ENCODE measurements around the gene PTPRG. TPM values are rescaled to one million over a fixed set of nuclear protein-coding genes. Genes with fewer than 3 reads are reported as not detected.

Gene PTPRG
- total RNA-seq, 1 experiment from 2014 or later, result 69.3 TPM

DNA sequence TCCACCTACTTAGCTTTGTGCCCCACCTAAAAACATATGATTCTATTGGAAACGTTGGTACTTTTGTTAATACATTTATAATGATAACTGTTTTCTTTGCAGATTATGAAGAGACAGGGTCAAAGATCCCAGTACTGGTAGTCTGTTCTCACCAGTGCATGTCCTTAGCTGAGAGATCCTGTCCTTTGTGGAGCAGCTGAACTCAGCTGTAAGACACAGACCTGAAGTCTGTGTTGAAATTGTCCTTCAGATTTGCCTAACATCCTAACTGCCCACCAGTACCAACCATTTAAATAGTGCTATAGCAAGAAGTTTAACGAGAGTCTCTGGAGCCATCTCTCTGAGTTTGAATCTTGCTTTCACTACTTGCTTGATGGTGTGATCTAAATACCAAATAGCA is 413.3 kb downstream of the PTPRG start:
- no peaks in the 10 kb centered on the region for H3K36me3 Mint-ChIP-seq (ENCODE audit: insufficient read depth in 1 of 3, low read depth in 3 of 3)

More for the DNA sequence above, 413.3 kb downstream of the PTPRG start:
- Histone ChIP-seq H3K4me1 (ENCODE audit: insufficient read depth, low read length) (no peaks in the 10 kb centered on the region; the same call in 1 of the 2 replicates), H2AFZ (ENCODE audit: low read length) (no peak overlapping the region), H4K5ac (ENCODE audit: insufficient read length, low read depth, low read length) (no peak overlapping the region), H4K20me1 (ENCODE audit: control insufficient read depth, insufficient read depth, insufficient read length) (no peaks in the 10 kb centered on the region), H3K27ac (ENCODE audit: insufficient read length, low read depth, low read length) (no peak overlapping the region), H3K23ac (ENCODE audit: insufficient read length, low read depth, low read length) (no peak overlapping the region), H3K9ac (ENCODE audit: extremely low read depth, insufficient read length, low read length) (no peak overlapping the region), H3K4ac (ENCODE audit: low read depth, low read length) (no peak overlapping the region), H2BK20ac (ENCODE audit: low read depth, low read length, poor library complexity, severe bottlenecking) (no peak overlapping the region), H4K91ac (ENCODE audit: insufficient read length, low read depth, low read length) (no peak overlapping the region), H2AK5ac (ENCODE audit: insufficient read length, low read length) (no peak overlapping the region), H3T11ph (ENCODE audit: low read length) (no peak overlapping the region), H3K79me1 (ENCODE audit: insufficient read depth, low read depth, low read length, poor library complexity, severe bottlenecking) (no peaks in the 10 kb centered on the region), H3K14ac (ENCODE audit: insufficient read depth, low read length) (no peak overlapping the region), H3K27me3 (ENCODE audit: insufficient read depth, low read length) (no peaks in the 10 kb centered on the region), H2BK5ac (ENCODE audit: insufficient read length, low read length) (no peak overlapping the region), H2BK12ac (ENCODE audit: insufficient read length, low read depth, low read length) (no peak overlapping the region), H3K23me2 (ENCODE audit: insufficient read length, low read depth, low read length, poor library complexity, severe bottlenecking) (no peaks in the 10 kb centered on the region), H4K8ac (replicated peaks; ENCODE audit: insufficient read length, low read depth, low read length) (no peak overlapping the region), H3K79me2 (ENCODE audit: insufficient read depth, low read length) (peaks cover 3% of the 10 kb centered on the region; the same call in 1 of the 2 replicates), H3K4me2 (ENCODE audit: insufficient read depth, insufficient read length, low read length) (no peak overlapping the region), H2BK120ac (ENCODE audit: low read depth, low read length, poor library complexity, severe bottlenecking) (no peak overlapping the region), H3K56ac (ENCODE audit: insufficient read length, low read depth, low read length) (no peak overlapping the region), H2BK15ac (ENCODE audit: low read depth, low read length) (no peak overlapping the region), H3K9me3 (ENCODE audit: control insufficient read depth, low read depth, low read length) (no peaks in the 10 kb centered on the region), H3K18ac (ENCODE audit: insufficient read length, low read depth, low read length) (no peak overlapping the region)
- no peaks in the 10 kb centered on the region for H3K9me3 Mint-ChIP-seq
- H3K4me1 Mint-ChIP-seq, result peaks cover 20 to 30% of the 10 kb centered on the region in 2 experiments
- TF ChIP-seq, protein P1, sequence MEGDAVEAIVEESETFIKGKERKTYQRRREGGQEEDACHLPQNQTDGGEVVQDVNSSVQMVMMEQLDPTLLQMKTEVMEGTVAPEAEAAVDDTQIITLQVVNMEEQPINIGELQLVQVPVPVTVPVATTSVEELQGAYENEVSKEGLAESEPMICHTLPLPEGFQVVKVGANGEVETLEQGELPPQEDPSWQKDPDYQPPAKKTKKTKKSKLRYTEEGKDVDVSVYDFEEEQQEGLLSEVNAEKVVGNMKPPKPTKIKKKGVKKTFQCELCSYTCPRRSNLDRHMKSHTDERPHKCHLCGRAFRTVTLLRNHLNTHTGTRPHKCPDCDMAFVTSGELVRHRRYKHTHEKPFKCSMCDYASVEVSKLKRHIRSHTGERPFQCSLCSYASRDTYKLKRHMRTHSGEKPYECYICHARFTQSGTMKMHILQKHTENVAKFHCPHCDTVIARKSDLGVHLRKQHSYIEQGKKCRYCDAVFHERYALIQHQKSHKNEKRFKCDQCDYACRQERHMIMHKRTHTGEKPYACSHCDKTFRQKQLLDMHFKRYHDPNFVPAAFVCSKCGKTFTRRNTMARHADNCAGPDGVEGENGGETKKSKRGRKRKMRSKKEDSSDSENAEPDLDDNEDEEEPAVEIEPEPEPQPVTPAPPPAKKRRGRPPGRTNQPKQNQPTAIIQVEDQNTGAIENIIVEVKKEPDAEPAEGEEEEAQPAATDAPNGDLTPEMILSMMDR (conservative IDR thresholded peaks at IDR 0.05), result no peak
- H3K4me3 Mint-ChIP-seq, result no peak overlapping the region
- no peak overlapping the region for H3K27ac Mint-ChIP-seq
- H3K27me3 Mint-ChIP-seq (ENCODE audit: low read depth), result no peaks in the 10 kb centered on the region
- no CpG with 5 or more reads among the region's 2 CpGs for WGBS (ENCODE audit: extremely low coverage, insufficient read length, low lambda C conversion rate)
- no peak for DNase-seq
